HepG2 (cell line): ENCODE data around the gene SMC1B. TPM values are rescaled to one million over a fixed set of nuclear protein-coding genes. Genes with fewer than 3 reads are reported as not detected.

Source experiments
- ATAC-seq: fragments of 200-7000 bp; cut with Tn5 transposase; 3 replicates; pipeline ENCODE4 v1.9.1; 2020; ENCODE audit warnings: mild to moderate bottlenecking, moderate library complexity
- BruUV-seq: library from RNA; stranded (reverse); fragments of 400-500 nt; replicated peaks from 2 replicates; lab custom pipeline; 2021; lab: Mats Ljungman, UMichigan
- CTCF ChIA-PET: fragments of 300-600 bp; formaldehyde crosslinking; extraction: SDS; loops from one replicate; lab custom pipeline; 2021; ENCODE audit warnings: low total read pairs, inconsistent platforms, low intra/inter-chr PET ratio; lab: Yijun Ruan, JAX
- POLR2A ChIA-PET: fragments of 350-600 bp; sonication (Branson Sonifier 250); formaldehyde crosslinking; loops from one replicate; lab custom pipeline; 2020; ENCODE audit warnings: antibody characterized with exemption, inconsistent platforms; lab: Yijun Ruan, JAX
- DNase-seq: peaks from one replicate; pipeline ENCODE4 v3.0.0-alpha.2; 2015; ENCODE audit warnings: low spot score
- FAIRE-seq: peaks from 3 replicates; lab custom pipeline; 2011; peaks lifted over from hg19 to GRCh38; lab: Jason Lieb, UNC
- H2AFZ ChIP-seq: one replicate; pipeline ENCODE4 v1.6.1; 2011; ENCODE audit warnings: low read length, inconsistent platforms
- H3K27ac ChIP-seq: fragments of 300-600 bp; 3 replicates; pipeline ENCODE4 v1.8.0; 2011; ENCODE audit warnings: mixed run types, mild to moderate bottlenecking, mixed read lengths, low read length, inconsistent platforms; ENCODE audit not compliant: insufficient read depth; ENCODE audit errors: extremely low read length
- H3K27me3 ChIP-seq, 2 experiments: fragments of 200-600 bp in 1 of 2; 2 replicates in 1 of 2; 3 replicates in 1 of 2; pipeline versions ENCODE4 v1.6.0 to v1.8.0; 2011; ENCODE audit warnings: low read length in 2 of 2, mild to moderate bottlenecking in 2 of 2, moderate library complexity in 2 of 2, inconsistent platforms in 1 of 2; ENCODE audit not compliant: insufficient read depth in 2 of 2, control insufficient read depth in 1 of 2
- H3K36me3 ChIP-seq, 2 experiments: fragments of 200-600 bp in 1 of 2; replicated peaks in 1 of 2; 2 replicates in 1 of 2; 3 replicates in 1 of 2; pipeline versions ENCODE4 v1.5.1 to v1.8.0; 2011; ENCODE audit warnings: low read length in 2 of 2, inconsistent platforms in 1 of 2; ENCODE audit not compliant: insufficient read depth in 2 of 2, control insufficient read depth in 1 of 2
- H3K4me1 ChIP-seq: 2 replicates; pipeline ENCODE4 v1.5.1; 2012; ENCODE audit warnings: low read length, inconsistent platforms; ENCODE audit not compliant: insufficient read depth
- H3K4me2 ChIP-seq: 2 replicates; pipeline ENCODE4 v1.6.0; 2011; ENCODE audit warnings: low read depth, low read length, inconsistent platforms
- H3K4me3 ChIP-seq, 3 experiments: fragments of 200-600 bp in 1 of 3; sonication (generic), shearing (Covaris generic) in 1 of 3; replicated peaks in 1 of 3; 2 replicates each; pipeline ENCODE4 v1.5.1; 2011 to 2016; ENCODE audit warnings: low read length in 3 of 3, inconsistent platforms in 2 of 3, low read depth in 2 of 3, mild to moderate bottlenecking in 2 of 3, control low read depth in 1 of 3, mixed read lengths in 1 of 3; ENCODE audit not compliant: insufficient read depth in 1 of 3
- H3K79me2 ChIP-seq: one replicate; pipeline ENCODE4 v1.6.1; 2011; ENCODE audit warnings: low read length, inconsistent platforms; ENCODE audit not compliant: insufficient read depth
- H3K9ac ChIP-seq: 2 replicates; pipeline ENCODE4 v1.6.0; 2011; ENCODE audit warnings: mild to moderate bottlenecking, low read depth, low read length, inconsistent platforms; ENCODE audit not compliant: insufficient read depth
- H3K9me3 ChIP-seq: 2 replicates; pipeline ENCODE4 v1.5.1; 2012; ENCODE audit warnings: mild to moderate bottlenecking, low read length
- H4K20me1 ChIP-seq: 2 replicates; pipeline ENCODE4 v1.6.0; 2011; ENCODE audit warnings: inconsistent platforms, mild to moderate bottlenecking, low read length, moderate library complexity; ENCODE audit not compliant: insufficient read depth
- EHMT2 ChIP-seq: fragments of 200-600 bp; sonication (generic); IDR thresholded peaks from 2 replicates; pipeline ENCODE4 v1.7.0; 2017; ENCODE audit warnings: antibody characterized with exemption, low read depth, low read length, borderline replicate concordance
- FOSL1 ChIP-seq: sonication (generic); formaldehyde crosslinking; IDR thresholded peaks from 2 replicates; pipeline ENCODE4 v1.9.0; 2021; ENCODE audit warnings: missing genetic modification reagents, borderline replicate concordance
- GTF3A ChIP-seq: sonication (generic); formaldehyde crosslinking; conservative IDR thresholded peaks from 2 replicates; pipeline ENCODE4 v1.4.0; 2020; ENCODE audit warnings: mild to moderate bottlenecking, missing genetic modification reagents
- HOXA3 ChIP-seq: sonication (generic); formaldehyde crosslinking; IDR thresholded peaks from 2 replicates; pipeline ENCODE4 v1.5.0; 2020; ENCODE audit warnings: missing genetic modification reagents
- KAT2B ChIP-seq: fragments of 150-350 bp; IDR thresholded peaks from 2 replicates; pipeline ENCODE4 v1.6.1; 2014; ENCODE audit warnings: low read depth, low read length, borderline replicate concordance
- PAWR ChIP-seq: sonication (generic); formaldehyde crosslinking; IDR thresholded peaks from 2 replicates; pipeline ENCODE4 v1.4.0; 2020; ENCODE audit warnings: missing genetic modification reagents, mild to moderate bottlenecking, borderline replicate concordance
- SATB2 ChIP-seq: sonication (generic); formaldehyde crosslinking; IDR thresholded peaks from 2 replicates; pipeline ENCODE4 v1.5.0; 2020; ENCODE audit warnings: missing genetic modification reagents
- TMF1 ChIP-seq: sonication (generic); formaldehyde crosslinking; IDR thresholded peaks from 2 replicates; pipeline ENCODE4 v1.8.1; 2022; ENCODE audit warnings: low read depth, missing genetic modification reagents
- U2AF2 ChIP-seq: fragments of 200-400 bp; formaldehyde crosslinking; IDR thresholded peaks from 2 replicates; pipeline ENCODE4 v1.6.1; 2017; ENCODE audit warnings: low read depth, mild to moderate bottlenecking, low read length
- ZBTB21 ChIP-seq: sonication (generic); formaldehyde crosslinking; IDR thresholded peaks from 2 replicates; pipeline ENCODE4 v1.4.0; 2020; ENCODE audit warnings: missing genetic modification reagents
- ZMYM4 ChIP-seq: sonication (generic); formaldehyde crosslinking; IDR thresholded peaks from 2 replicates; pipeline ENCODE4 v1.8.1; 2023; ENCODE audit warnings: mild to moderate bottlenecking, missing genetic modification reagents
- ZNF567 ChIP-seq: sonication (generic); formaldehyde crosslinking; IDR thresholded peaks from 2 replicates; pipeline ENCODE4 v1.8.1; 2023; ENCODE audit warnings: mild to moderate bottlenecking, missing genetic modification reagents, borderline replicate concordance
- ZNF841 ChIP-seq: sonication (generic); formaldehyde crosslinking; IDR thresholded peaks from 2 replicates; pipeline ENCODE4 v1.8.1; 2023; ENCODE audit warnings: missing genetic modification reagents, borderline replicate concordance
- WGBS: methylation state at CpG from one replicate; pipeline ENCODE4 v1.1.6; 2017; ENCODE audit warnings: low lambda C conversion rate; 5-methylcytosine and 5-hydroxymethylcytosine counted together
- in situ Hi-C: cut with HindIII; loops from 2 replicates; pipeline ENCODE4 v1.10.0; 2017; ENCODE audit warnings: low pct_unique_long_range_greater_than_20kb; ENCODE audit not compliant: extremely low pct_ligation_motif_present
- intact Hi-C: fragments of 100-400 bp; cut with micrococcal nuclease; formaldehyde crosslinking; loops from one replicate; pipeline ENCODE4 v1.10.0; 2022; ENCODE audit not compliant: unreplicated experiment
- polyA plus RNA-seq, 8 experiments: library from polyadenylated mRNA; depleted of rRNA in 3 of 8; stranded (reverse) in 7 of 8; unstranded in 1 of 8; fragments of >200 nt; fragmentation: Illumina TruSeq in 4 of 8; extraction: Trizol in 4 of 8; gene quantifications; 2 replicates each; pipeline versions ENCODE4 v1.2.1 to v1.2.3, GENCODE V29; 2011 to 2016; ENCODE audit warnings: low read depth in 4 of 8, missing spikeins in 1 of 8, mixed read lengths in 1 of 8; ENCODE audit not compliant: insufficient read depth in 1 of 8
- total RNA-seq, 5 experiments: library from RNA; depleted of rRNA; stranded (reverse); fragments of >200 nt; fragmentation: Illumina TruSeq; extraction: Trizol; gene quantifications; 2 replicates each; pipeline ENCODE4 v1.2.3, GENCODE V29; 2016; ENCODE audit warnings: low read depth in 1 of 5
- TF ChIP-seq, protein P1 (sequence below): IDR thresholded peaks from 2 replicates; pipeline ENCODE4 v1.6.1; 2016; ENCODE audit warnings: control low read depth
- TF ChIP-seq, protein P2 (sequence below): sonication (generic); formaldehyde crosslinking; IDR thresholded peaks from 2 replicates; pipeline ENCODE4 v1.4.0; 2020; ENCODE audit warnings: missing genetic modification reagents
- TF ChIP-seq, protein P3 (sequence below): sonication (generic); formaldehyde crosslinking; IDR thresholded peaks from 2 replicates; pipeline ENCODE4 v1.4.0; 2020; ENCODE audit warnings: missing genetic modification reagents

Gene SMC1B
- total and polyA plus RNA-seq, 2 of the 13 experiments (the other 11 are each of a cell fraction or from before 2014, with no cell fraction given) = not detected

GRCh38 chr22:45341498-45341897 is 71.9 kb downstream of the SMC1B start:
- TF ChIP-seq, protein P1, sequence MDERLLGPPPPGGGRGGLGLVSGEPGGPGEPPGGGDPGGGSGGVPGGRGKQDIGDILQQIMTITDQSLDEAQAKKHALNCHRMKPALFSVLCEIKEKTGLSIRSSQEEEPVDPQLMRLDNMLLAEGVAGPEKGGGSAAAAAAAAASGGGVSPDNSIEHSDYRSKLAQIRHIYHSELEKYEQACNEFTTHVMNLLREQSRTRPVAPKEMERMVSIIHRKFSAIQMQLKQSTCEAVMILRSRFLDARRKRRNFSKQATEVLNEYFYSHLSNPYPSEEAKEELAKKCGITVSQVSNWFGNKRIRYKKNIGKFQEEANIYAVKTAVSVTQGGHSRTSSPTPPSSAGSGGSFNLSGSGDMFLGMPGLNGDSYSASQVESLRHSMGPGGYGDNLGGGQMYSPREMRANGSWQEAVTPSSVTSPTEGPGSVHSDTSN (CRISPR knock-in tag) = no peak
- TF ChIP-seq ZNF567 (no peak), TMF1 (no peak), HOXA3 (no peak), GTF3A (CRISPR knock-in tag) (no peak), SATB2 (CRISPR knock-in tag) (no peak), EHMT2 (no peak), U2AF2 (no peak), FOSL1 (no peak), ZMYM4 (CRISPR knock-in tag) (no peak), KAT2B (no peak), ZNF841 (no peak), PAWR (CRISPR knock-in tag) (no peak), ZBTB21 (CRISPR knock-in tag) (no peak)
- TF ChIP-seq, protein P2, sequence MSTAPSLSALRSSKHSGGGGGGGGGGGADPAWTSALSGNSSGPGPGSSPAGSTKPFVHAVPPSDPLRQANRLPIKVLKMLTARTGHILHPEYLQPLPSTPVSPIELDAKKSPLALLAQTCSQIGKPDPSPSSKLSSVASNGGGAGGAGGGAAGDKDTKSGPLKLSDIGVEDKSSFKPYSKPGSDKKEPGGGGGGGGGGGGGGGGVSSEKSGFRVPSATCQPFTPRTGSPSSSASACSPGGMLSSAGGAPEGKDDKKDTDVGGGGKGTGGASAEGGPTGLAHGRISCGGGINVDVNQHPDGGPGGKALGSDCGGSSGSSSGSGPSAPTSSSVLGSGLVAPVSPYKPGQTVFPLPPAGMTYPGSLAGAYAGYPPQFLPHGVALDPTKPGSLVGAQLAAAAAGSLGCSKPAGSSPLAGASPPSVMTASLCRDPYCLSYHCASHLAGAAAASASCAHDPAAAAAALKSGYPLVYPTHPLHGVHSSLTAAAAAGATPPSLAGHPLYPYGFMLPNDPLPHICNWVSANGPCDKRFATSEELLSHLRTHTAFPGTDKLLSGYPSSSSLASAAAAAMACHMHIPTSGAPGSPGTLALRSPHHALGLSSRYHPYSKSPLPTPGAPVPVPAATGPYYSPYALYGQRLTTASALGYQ = no peak
- TF ChIP-seq, protein P3, sequence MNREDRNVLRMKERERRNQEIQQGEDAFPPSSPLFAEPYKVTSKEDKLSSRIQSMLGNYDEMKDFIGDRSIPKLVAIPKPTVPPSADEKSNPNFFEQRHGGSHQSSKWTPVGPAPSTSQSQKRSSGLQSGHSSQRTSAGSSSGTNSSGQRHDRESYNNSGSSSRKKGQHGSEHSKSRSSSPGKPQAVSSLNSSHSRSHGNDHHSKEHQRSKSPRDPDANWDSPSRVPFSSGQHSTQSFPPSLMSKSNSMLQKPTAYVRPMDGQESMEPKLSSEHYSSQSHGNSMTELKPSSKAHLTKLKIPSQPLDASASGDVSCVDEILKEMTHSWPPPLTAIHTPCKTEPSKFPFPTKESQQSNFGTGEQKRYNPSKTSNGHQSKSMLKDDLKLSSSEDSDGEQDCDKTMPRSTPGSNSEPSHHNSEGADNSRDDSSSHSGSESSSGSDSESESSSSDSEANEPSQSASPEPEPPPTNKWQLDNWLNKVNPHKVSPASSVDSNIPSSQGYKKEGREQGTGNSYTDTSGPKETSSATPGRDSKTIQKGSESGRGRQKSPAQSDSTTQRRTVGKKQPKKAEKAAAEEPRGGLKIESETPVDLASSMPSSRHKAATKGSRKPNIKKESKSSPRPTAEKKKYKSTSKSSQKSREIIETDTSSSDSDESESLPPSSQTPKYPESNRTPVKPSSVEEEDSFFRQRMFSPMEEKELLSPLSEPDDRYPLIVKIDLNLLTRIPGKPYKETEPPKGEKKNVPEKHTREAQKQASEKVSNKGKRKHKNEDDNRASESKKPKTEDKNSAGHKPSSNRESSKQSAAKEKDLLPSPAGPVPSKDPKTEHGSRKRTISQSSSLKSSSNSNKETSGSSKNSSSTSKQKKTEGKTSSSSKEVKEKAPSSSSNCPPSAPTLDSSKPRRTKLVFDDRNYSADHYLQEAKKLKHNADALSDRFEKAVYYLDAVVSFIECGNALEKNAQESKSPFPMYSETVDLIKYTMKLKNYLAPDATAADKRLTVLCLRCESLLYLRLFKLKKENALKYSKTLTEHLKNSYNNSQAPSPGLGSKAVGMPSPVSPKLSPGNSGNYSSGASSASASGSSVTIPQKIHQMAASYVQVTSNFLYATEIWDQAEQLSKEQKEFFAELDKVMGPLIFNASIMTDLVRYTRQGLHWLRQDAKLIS (CRISPR knock-in tag) = no peak
- POLR2A ChIA-PET = no interaction called here
- TSS peak; percentile 28 for BruUV-seq
- Histone ChIP-seq H2AFZ (no peak overlapping the region), H3K9ac (no peak overlapping the region), H3K4me2 (no peak overlapping the region), H3K4me1 (0 out of 2 replicates have a peak, but pooled peaks cover 6% of the 10 kb centered on the region), H3K4me3 (no peak overlapping the region), H3K9me3 (no peaks in the 10 kb centered on the region), H3K36me3 (peaks cover 7 to 44% of the 10 kb centered on the region in 2 experiments), H3K27me3 (no peaks in the 10 kb centered on the region), H4K20me1 (no peaks in the 10 kb centered on the region), H3K79me2 (no peaks in the 10 kb centered on the region), H3K27ac (no peak overlapping the region)
- DNase-seq (no peak), ATAC-seq (no peak), FAIRE-seq (no peak)
- CTCF ChIA-PET = no interaction called here
- intact Hi-C loops (no loop called here), in situ Hi-C loops (no loop called here)
- WGBS = 81% methylated on average over 6 of the region's 6 CpGs
